ENCODE data around the gene ZC3H12D. TPM values are rescaled to one million over a fixed set of nuclear protein-coding genes. Genes with fewer than 3 reads are reported as not detected.
"Not testable (repeated sequence)": the region's sequence is repeated elsewhere in the genome, so short reads cannot be mapped to it uniquely, and the experiment has no call there.

ZC3H12D gene
- total RNA-seq, 2 experiments from 2014 or later, result 124 to 129 TPM

GRCh38 chr6:149450679-149451375 is 34.0 kb downstream of the ZC3H12D start:
- DNase-seq, result no peak
- intact Hi-C loops (cut with micrococcal nuclease), result no loop called here
- Mint-ChIP-seq H3K9me3 (no peaks in the 10 kb centered on the region), H3K4me3 (no peak overlapping the region), H3K4me1 (ENCODE audit: low read depth) (peaks cover 6% of the 10 kb centered on the region), H3K27me3 (no peaks in the 10 kb centered on the region), H3K27ac (peak overlapping the region; percentile 18), H3K36me3 (peaks cover 59% of the 10 kb centered on the region)
- CTCF ChIA-PET, result interaction anchor here (0.8 kb wide), 1 partner anchor 422 kb away, joined by 3 read pairs; no protein-coding TSS in a partner anchor
- POLR2A ChIA-PET, result no interaction called here

DNA sequence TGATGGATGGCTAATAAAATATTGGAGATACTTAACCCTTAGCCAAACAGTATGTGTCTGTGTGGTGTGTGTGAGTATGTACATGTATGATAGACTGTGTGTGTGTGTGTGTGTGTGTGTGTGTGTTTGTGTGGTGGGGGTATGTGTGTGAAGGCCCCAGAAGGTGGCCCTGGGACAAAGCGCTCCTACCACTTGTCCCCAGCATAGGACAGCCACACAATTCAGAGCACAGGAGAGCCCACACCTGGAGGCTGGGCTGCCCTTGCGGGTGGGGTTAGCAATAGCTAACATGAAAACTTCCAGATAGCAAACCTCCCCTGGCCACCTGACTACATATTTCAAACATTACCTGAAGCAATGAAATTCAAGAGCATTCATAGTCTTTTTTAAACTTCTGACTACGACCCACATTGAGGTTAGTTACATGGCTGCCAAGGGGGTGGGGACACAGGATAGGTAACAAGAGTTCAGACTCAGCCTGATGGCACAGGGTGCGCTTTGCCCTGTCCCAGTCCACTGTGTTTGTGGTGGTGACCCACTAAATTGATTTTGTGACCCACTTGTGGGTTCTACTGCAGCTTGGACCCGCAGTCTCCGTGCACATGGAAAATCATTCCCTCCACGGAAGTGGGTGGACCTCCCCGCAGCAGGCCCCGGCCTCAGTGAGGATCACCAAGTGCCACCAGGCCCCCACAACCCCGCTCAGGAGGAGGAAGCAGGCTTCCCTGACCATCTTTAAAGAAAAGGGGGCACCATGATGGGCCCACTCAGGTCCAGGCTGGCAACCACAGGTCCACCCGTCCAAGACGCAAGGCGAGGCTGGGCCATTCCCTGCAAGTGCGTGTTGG is 34.8 kb downstream of the ZC3H12D start:
- Mint-ChIP-seq H3K27ac (peak overlapping the region; percentile 45), H3K36me3 (peaks cover 54% of the 10 kb centered on the region), H3K4me3 (no peak overlapping the region), H3K27me3 (no peaks in the 10 kb centered on the region), H3K4me1 (ENCODE audit: low read depth) (peaks cover 12% of the 10 kb centered on the region), H3K9me3 (no peaks in the 10 kb centered on the region)
- ChIA-PET POLR2A (interaction anchor here (1.0 kb wide), 1 partner anchor 418 kb away, joined by 4 read pairs; no protein-coding TSS in a partner anchor), CTCF (interaction anchor here (1.3 kb wide), 1 partner anchor 18 kb away, joined by 5 read pairs; no protein-coding TSS in a partner anchor)
- intact Hi-C loops (cut with micrococcal nuclease), result no loop called here
- no peak for DNase-seq

DNA sequence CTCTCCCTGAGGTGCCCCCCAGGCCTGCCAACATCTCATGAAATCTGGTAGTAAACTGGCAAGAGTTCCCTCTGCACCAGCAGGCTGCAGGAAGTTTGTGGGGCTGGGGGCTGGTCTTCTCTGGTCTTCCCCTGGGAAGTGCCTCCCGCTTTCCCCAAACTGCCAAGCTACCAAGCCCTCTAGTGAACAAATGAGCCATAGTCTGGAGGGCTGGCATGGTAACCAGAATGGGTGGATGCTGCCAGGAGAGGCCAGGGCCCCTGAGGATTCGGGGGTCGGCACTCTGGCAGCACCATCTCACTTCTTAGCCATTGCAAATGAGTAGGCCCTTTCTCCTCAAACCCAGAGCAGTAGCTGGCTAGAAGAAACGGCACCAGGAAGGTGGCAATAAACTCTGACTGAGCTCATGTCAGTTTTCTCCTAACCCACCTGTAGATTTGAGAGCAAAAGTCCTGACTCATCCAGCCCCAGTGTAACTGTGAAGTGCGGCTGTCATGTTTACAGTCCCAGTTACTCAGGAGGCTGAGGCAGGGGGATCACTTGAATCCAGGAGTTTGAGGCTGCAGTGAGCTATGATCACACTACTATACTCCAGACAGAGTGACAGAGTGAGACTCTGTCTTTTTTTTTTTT is 35.9 kb downstream of the ZC3H12D start:
- peak overlapping the region; percentile 33 for H3K27ac Mint-ChIP-seq

GRCh38 chr6:149446791-149447376 is 37.9 kb downstream of the ZC3H12D start:
- intact Hi-C loops (cut with micrococcal nuclease), result no loop called here
- POLR2A ChIA-PET, result interaction anchor here (0.6 to 1.8 kb wide), 2 partner anchors 33 to 163 kb away, joined by 3 to 5 read pairs; no protein-coding TSS in a partner anchor
- H3K36me3 Mint-ChIP-seq, result peaks cover 29% of the 10 kb centered on the region
- H3K4me1 Mint-ChIP-seq (ENCODE audit: low read depth), result peaks cover 22% of the 10 kb centered on the region
- H3K4me3 Mint-ChIP-seq, result peak overlapping the region; percentile 13
- peak overlapping the region; percentile 25 for H3K27ac Mint-ChIP-seq
- H3K9me3 Mint-ChIP-seq, result peaks cover 5% of the 10 kb centered on the region
- CTCF ChIA-PET, result interaction anchor here (0.6 to 2.2 kb wide), 9 partner anchors 15 to 419 kb away, joined by 3 to 14 read pairs (median 3); no protein-coding TSS in a partner anchor
- DNase-seq, result no peak
- H3K27me3 Mint-ChIP-seq, result no peaks in the 10 kb centered on the region

More for the DNA sequence above, 35.9 kb downstream of the ZC3H12D start:
- POLR2A ChIA-PET, result interaction anchor here (1.0 kb wide), 1 partner anchor 417 kb away, joined by 4 read pairs; no protein-coding TSS in a partner anchor
- Mint-ChIP-seq H3K4me3 (no peak overlapping the region), H3K36me3 (peaks cover 47% of the 10 kb centered on the region), H3K9me3 (peaks cover 5% of the 10 kb centered on the region), H3K27me3 (no peaks in the 10 kb centered on the region), H3K4me1 (ENCODE audit: low read depth) (peaks cover 19% of the 10 kb centered on the region)
- CTCF ChIA-PET, result interaction anchor here (0.8 to 1.4 kb wide), 4 partner anchors 17 to 68 kb away, joined by 3 to 5 read pairs (median 3); no protein-coding TSS in a partner anchor
- no peak for DNase-seq
- intact Hi-C loops (cut with micrococcal nuclease), result no loop called here

GRCh38 chr6:149445573-149445972 is 39.2 kb downstream of the ZC3H12D start:
- peaks cover 22% of the 10 kb centered on the region for H3K4me1 Mint-ChIP-seq (ENCODE audit: low read depth)
- peaks cover 24% of the 10 kb centered on the region for H3K36me3 Mint-ChIP-seq
- H3K4me3 Mint-ChIP-seq, result no peak overlapping the region
- CTCF ChIA-PET, result interaction anchor here (0.6 to 2.2 kb wide), 6 partner anchors 13 to 417 kb away, joined by 3 to 14 read pairs (median 4); no protein-coding TSS in a partner anchor
- H3K27ac Mint-ChIP-seq, result peak overlapping the region; percentile 57
- H3K27me3 Mint-ChIP-seq, result no peaks in the 10 kb centered on the region
- POLR2A ChIA-PET, result interaction anchor here (0.8 to 1.8 kb wide), 4 partner anchors 9 to 413 kb away, joined by 3 to 5 read pairs (median 4); no protein-coding TSS in a partner anchor
- peaks cover 5% of the 10 kb centered on the region for H3K9me3 Mint-ChIP-seq
- DNase-seq, result no peak
- intact Hi-C loops (cut with micrococcal nuclease), result no loop called here

GRCh38 chr6:149445095-149445466 is 39.7 kb downstream of the ZC3H12D start:
- Mint-ChIP-seq H3K27me3 (no peaks in the 10 kb centered on the region), H3K27ac (peak overlapping the region; percentile 57), H3K4me3 (no peak overlapping the region), H3K9me3 (peaks cover 5% of the 10 kb centered on the region), H3K4me1 (ENCODE audit: low read depth) (peaks cover 22% of the 10 kb centered on the region), H3K36me3 (peaks cover 19% of the 10 kb centered on the region)
- DNase-seq, result peak; percentile 68
- intact Hi-C loops (cut with micrococcal nuclease), result no loop called here
- CTCF ChIA-PET, result interaction anchor here (0.8 to 2.2 kb wide), 3 partner anchors 13 to 417 kb away, joined by 3 to 14 read pairs (median 5); no protein-coding TSS in a partner anchor
- POLR2A ChIA-PET, result interaction anchor here (1.4 to 1.8 kb wide), 3 partner anchors 35 to 413 kb away, joined by 3 to 5 read pairs (median 5); no protein-coding TSS in a partner anchor

GRCh38 chr6:149444360-149445094 is 40.3 kb downstream of the ZC3H12D start:
- CTCF ChIA-PET, result interaction anchor here (1.0 to 2.2 kb wide), 2 partner anchors 73 kb away, joined by 3 to 14 read pairs; no protein-coding TSS in a partner anchor
- Mint-ChIP-seq H3K36me3 (peaks cover 15% of the 10 kb centered on the region), H3K4me1 (ENCODE audit: low read depth) (peaks cover 24% of the 10 kb centered on the region), H3K27ac (peak overlapping the region; percentile 74)
- H3K9me3 Mint-ChIP-seq; intact Hi-C loops (cut with micrococcal nuclease); H3K27me3 Mint-ChIP-seq; H3K4me3 Mint-ChIP-seq; DNase-seq: not testable (repeated sequence)
- POLR2A ChIA-PET, result interaction anchor here (0.6 to 1.7 kb wide), 3 partner anchors 85 to 412 kb away, joined by 3 to 5 read pairs (median 3); no protein-coding TSS in a partner anchor

- Mint-ChIP-seq H3K36me3 (peaks cover 8% of the 10 kb centered on the region), H3K27ac (no peak overlapping the region), H3K4me3 (no peak overlapping the region), H3K9me3 (peaks cover 5% of the 10 kb centered on the region), H3K27me3 (no peaks in the 10 kb centered on the region), H3K4me1 (ENCODE audit: low read depth) (peaks cover 33% of the 10 kb centered on the region)
- intact Hi-C loops (cut with micrococcal nuclease), result no loop called here
- ChIA-PET POLR2A (interaction anchor here (0.6 kb wide), 1 partner anchor 84 kb away, joined by 3 read pairs; no protein-coding TSS in a partner anchor), CTCF (interaction anchor here (1.0 kb wide), 2 partner anchors 11 to 74 kb away, joined by 3 read pairs; no protein-coding TSS in a partner anchor)
- no peak for DNase-seq
These were observed 41.2 kb downstream of the ZC3H12D start for GRCh38 chr6:149443411-149444181.

DNA sequence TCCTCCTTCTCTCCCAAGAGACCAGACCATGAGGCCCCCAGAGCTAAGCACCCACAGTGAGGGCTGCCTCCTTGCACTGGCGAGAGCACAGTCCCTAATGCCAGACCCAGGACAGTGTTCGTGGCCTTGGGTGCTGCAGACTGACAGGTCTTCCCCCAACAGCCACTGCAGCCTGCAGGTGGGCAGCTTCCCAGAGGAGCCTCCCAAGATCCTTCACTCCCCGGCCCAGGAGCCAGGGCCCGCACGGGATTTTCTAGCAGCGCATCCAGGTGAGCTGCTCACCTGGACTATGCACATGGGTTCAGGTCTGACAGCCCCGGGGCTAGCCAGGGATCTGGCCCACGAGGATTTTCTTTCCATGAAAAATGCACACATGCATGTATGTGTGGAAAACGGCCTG is 43.1 kb downstream of the ZC3H12D start:
- Mint-ChIP-seq H3K4me3 (no peak overlapping the region), H3K27ac (no peak overlapping the region), H3K9me3 (peaks cover 5% of the 10 kb centered on the region), H3K27me3 (no peaks in the 10 kb centered on the region), H3K4me1 (ENCODE audit: low read depth) (peaks cover 45% of the 10 kb centered on the region), H3K36me3 (no peaks in the 10 kb centered on the region)
- DNase-seq, result no peak
- POLR2A ChIA-PET, result no interaction called here
- intact Hi-C loops (cut with micrococcal nuclease), result no loop called here
- CTCF ChIA-PET, result interaction anchor here (0.7 to 1.4 kb wide), 2 partner anchors 9 to 75 kb away, joined by 3 to 7 read pairs; no protein-coding TSS in a partner anchor
